SU-DHL-6 (cell line): Measurements from ENCODE around the gene PRKAR2B.

ENCODE experiments used
- H2AFZ ChIP-seq: fragments of 200-600 bp; sonication (generic); 2 replicates; pipeline ENCODE4 v1.6.1; 2014; ENCODE audit warnings: low read depth, mild to moderate bottlenecking, moderate library complexity, mixed read lengths, antibody characterized with exemption, low read length; ENCODE audit not compliant: severe bottlenecking
- H3F3A ChIP-seq: fragments of 200-600 bp; shearing (Covaris generic); 2 replicates; pipeline ENCODE4 v1.6.0; 2016; ENCODE audit warnings: antibody characterized with exemption, mild to moderate bottlenecking; ENCODE audit not compliant: insufficient read depth
- H3K27ac ChIP-seq: fragments of 200-600 bp; sonication (generic); 2 replicates; pipeline ENCODE4 v1.5.1; 2016; ENCODE audit warnings: low read depth, mild to moderate bottlenecking, low read length, moderate library complexity, mixed read lengths
- H3K27me3 ChIP-seq: fragments of 200-600 bp; sonication (generic), shearing (Covaris generic); 2 replicates; pipeline ENCODE4 v1.6.0; 2014; ENCODE audit warnings: mild to moderate bottlenecking, low read length
- H3K36me3 ChIP-seq: fragments of 200-600 bp; sonication (generic); 2 replicates; pipeline ENCODE4 v1.6.1; 2014; ENCODE audit warnings: mild to moderate bottlenecking, low read length, mixed read lengths
- H3K4me2 ChIP-seq: fragments of 300-600, 200-600 bp; shearing (Covaris generic), sonication (generic); 2 replicates; pipeline ENCODE4 v1.6.0; 2014; ENCODE audit warnings: low read length, low read depth, mild to moderate bottlenecking; ENCODE audit not compliant: poor library complexity, severe bottlenecking
- H3K4me3 ChIP-seq: fragments of 200-600 bp; sonication (generic); 2 replicates; pipeline ENCODE4 v1.5.1; 2014; ENCODE audit warnings: antibody characterized with exemption, low read length, mild to moderate bottlenecking, mixed read lengths; ENCODE audit not compliant: insufficient read depth, poor library complexity, severe bottlenecking
- H3K79me2 ChIP-seq: fragments of 200-600 bp; sonication (generic); 2 replicates; pipeline ENCODE4 v1.6.1; 2014; ENCODE audit warnings: mild to moderate bottlenecking, low read length, moderate library complexity; ENCODE audit not compliant: insufficient read depth
- H3K9ac ChIP-seq: fragments of 200-600 bp; sonication (generic); 2 replicates; pipeline ENCODE4 v1.7.0; 2014; ENCODE audit warnings: mild to moderate bottlenecking, low read length
- H3K9me2 ChIP-seq: fragments of 200-600 bp; sonication (generic); replicated peaks from 2 replicates; pipeline ENCODE4 v1.6.1; 2014; ENCODE audit warnings: low read length; ENCODE audit not compliant: insufficient read depth
- H3K9me3 ChIP-seq: fragments of 200-600 bp; sonication (generic); 2 replicates; pipeline ENCODE4 v1.6.1; 2014; ENCODE audit warnings: low read length, mixed read lengths; ENCODE audit not compliant: insufficient read depth
- H4K20me1 ChIP-seq: fragments of 200-600 bp; sonication (generic); 2 replicates; pipeline ENCODE4 v1.6.1; 2014; ENCODE audit warnings: low read depth, mild to moderate bottlenecking, antibody characterized with exemption, low read length, moderate library complexity, mixed read lengths
- CTCF ChIP-seq: fragments of 200-600 bp; sonication (generic); IDR thresholded peaks from one replicate; pipeline ENCODE4 v1.5.1; 2017; ENCODE audit warnings: antibody characterized with exemption, mild to moderate bottlenecking, low read length, moderate library complexity; ENCODE audit not compliant: insufficient read depth, poor library complexity, severe bottlenecking
- EZH2phosphoT487 ChIP-seq: fragments of 200-600 bp; sonication (generic), shearing (Covaris generic); conservative IDR thresholded peaks from 2 replicates; pipeline ENCODE4 v1.6.1; 2018; ENCODE audit warnings: mild to moderate bottlenecking, antibody characterized with exemption, low read length, moderate library complexity, mixed read lengths

The PRKAR2B gene

GRCh38 chr7:107161415-107161814, 116.9 kb downstream of the PRKAR2B start:
- no peaks in the 10 kb centered on the region for H3K79me2 ChIP-seq
- no peaks in the 10 kb centered on the region for H4K20me1 ChIP-seq
- no peaks in the 10 kb centered on the region for H3K27me3 ChIP-seq
- no peak overlapping the region for H3K4me3 ChIP-seq
- no peaks in the 10 kb centered on the region for H3K36me3 ChIP-seq
- H2AFZ ChIP-seq = no peak overlapping the region
- no peak overlapping the region for H3K9ac ChIP-seq
- TF ChIP-seq EZH2phosphoT487 = no peak
- TF ChIP-seq CTCF = no peak
- H3F3A ChIP-seq = no peaks in the 10 kb centered on the region
- no peak overlapping the region for H3K27ac ChIP-seq
- H3K4me2 ChIP-seq = no peak overlapping the region
- no peaks in the 10 kb centered on the region for H3K9me2 ChIP-seq
- H3K9me3 ChIP-seq = no peaks in the 10 kb centered on the region

DNA sequence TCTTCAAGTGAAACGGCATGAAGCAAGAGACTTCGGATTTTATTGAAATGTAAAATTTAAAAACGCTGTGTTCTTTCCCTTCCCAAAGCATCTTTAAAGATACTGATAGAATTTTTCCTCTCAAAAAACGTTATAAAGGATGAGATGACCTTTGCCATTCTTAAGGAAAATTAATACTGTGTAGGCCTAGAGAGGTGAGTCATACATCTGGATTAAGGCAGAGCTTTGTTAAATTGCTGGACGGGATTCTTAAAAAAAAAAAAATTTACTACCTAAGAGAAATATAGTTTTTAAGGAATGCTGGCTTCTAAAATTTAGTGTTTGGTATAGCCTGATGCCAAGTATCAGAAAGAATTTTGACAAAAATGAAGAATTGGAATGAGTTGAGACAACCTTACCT, 118.0 kb downstream of the PRKAR2B start:
- Histone ChIP-seq H3K9me3 (no peaks in the 10 kb centered on the region), H3K27me3 (no peaks in the 10 kb centered on the region), H3F3A (peaks cover 5% of the 10 kb centered on the region), H2AFZ (no peak overlapping the region), H3K4me2 (no peak overlapping the region), H3K9me2 (no peaks in the 10 kb centered on the region), H3K36me3 (no peaks in the 10 kb centered on the region), H3K79me2 (no peaks in the 10 kb centered on the region), H3K27ac (no peak overlapping the region), H3K4me3 (no peak overlapping the region), H4K20me1 (no peaks in the 10 kb centered on the region), H3K9ac (no peak overlapping the region)
- TF ChIP-seq CTCF = no peak
- TF ChIP-seq EZH2phosphoT487 = no peak

DNA sequence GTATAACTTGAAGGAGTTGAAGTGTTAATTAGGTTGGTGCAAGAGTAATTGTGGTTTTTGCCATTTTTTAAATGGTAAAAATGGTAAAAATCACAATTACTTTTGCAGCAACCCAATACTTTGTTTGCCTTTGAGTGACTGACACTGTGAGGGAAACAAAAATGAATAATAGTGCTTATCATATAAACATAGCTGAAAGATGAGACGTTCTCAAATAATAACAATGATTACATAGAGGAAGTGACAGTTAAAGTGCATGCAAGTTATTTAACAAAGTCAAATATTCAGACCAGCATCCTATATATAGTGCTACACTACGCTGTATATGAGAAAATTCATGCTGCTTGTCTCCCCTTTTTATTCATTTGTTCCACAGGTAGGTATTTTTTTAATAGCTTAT, 119.6 kb downstream of the PRKAR2B start:
- H3F3A ChIP-seq = peaks cover 14% of the 10 kb centered on the region
- H3K9me3 ChIP-seq = no peaks in the 10 kb centered on the region
- no peaks in the 10 kb centered on the region for H3K36me3 ChIP-seq
- H4K20me1 ChIP-seq = no peaks in the 10 kb centered on the region
- no peaks in the 10 kb centered on the region for H3K27me3 ChIP-seq
- H3K27ac ChIP-seq = no peak overlapping the region
- H3K4me2 ChIP-seq = no peak overlapping the region
- H3K4me3 ChIP-seq = no peak overlapping the region
- no peaks in the 10 kb centered on the region for H3K79me2 ChIP-seq
- H2AFZ ChIP-seq = no peak overlapping the region
- TF ChIP-seq CTCF (no peak), EZH2phosphoT487 (no peak)
- H3K9ac ChIP-seq = no peak overlapping the region
- H3K9me2 ChIP-seq = no peaks in the 10 kb centered on the region
